ENCODE measurements around the gene SLC5A1. TPM values are rescaled to one million over a fixed set of nuclear protein-coding genes. Genes with fewer than 3 reads are reported as not detected.
"Not testable (repeated sequence)": the region's sequence is repeated elsewhere in the genome, so short reads cannot be mapped to it uniquely, and the experiment has no call there.

Gene SLC5A1
- polyA plus RNA-seq, 4 donors: 0.32 to 1.2 (median 0.44) TPM

DNA sequence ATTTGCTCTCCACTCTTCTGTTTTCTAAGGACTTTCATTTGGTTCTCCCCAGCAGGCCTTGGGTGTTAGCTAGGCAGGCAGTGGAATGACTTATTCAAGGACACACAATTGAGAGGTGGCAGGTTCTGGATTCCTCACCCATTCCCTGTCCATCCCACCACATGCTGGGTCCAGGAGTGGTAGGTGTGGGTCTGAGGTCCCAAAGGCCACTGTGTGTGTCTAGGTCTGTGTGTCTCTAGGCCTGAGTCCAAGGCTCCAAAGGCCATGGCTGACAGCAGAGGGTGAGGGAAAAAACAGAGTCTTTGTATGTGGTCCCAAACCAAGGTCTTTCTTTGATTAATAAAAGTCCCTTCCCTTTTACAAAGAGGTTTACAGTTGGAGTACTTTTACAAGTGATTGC, 40.8 kb downstream of the SLC5A1 start:
- DNase-seq (ENCODE audit: low read depth in 4 of 4, low spot score in 2 of 4): no peak

DNA sequence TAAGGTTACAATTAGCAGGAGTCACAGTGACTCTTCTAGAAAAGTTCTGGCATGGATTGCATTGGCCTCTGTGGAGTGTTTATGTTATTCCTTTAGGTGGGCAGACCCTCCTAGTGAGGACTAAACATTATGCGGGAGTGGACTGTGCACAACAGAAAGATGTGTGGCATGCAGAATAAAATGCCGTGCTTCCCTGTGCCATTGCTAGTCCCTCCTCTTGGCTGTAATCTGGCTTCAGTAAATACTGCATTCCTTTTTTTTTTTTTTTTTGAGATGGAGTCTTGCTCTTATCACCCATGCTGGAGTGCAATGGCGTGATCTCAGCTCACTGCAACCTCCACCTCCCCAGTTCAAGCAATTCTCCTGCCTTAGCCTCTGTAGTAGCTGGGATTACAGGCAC, 45.0 kb downstream of the SLC5A1 start:
- DNase-seq (ENCODE audit: low read depth in 4 of 4, low spot score in 2 of 4): no peak

DNA sequence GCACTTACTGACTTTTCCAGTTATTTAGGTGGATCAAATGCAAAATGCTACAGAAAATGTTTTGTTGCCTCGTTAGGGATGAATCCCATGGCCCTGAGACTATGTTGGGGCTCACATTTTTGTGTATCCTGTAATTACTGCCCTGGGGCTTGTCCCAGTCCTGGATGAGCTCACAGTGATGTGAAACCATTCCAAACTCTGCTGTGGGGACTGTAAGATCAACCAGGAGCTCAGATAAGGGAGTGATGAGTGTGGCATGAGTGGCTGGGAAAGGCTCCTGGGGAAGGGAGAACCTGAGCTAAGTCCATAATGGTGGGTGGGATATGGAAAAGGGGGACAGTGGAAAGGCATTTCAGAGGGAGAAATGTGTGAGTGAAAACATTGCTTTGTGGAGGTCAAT, 54.0 kb downstream of the SLC5A1 start:
- DNase-seq (ENCODE audit: low read depth in 4 of 4, low spot score in 2 of 4): no peak

- no peak for DNase-seq (ENCODE audit: low read depth in 4 of 4, low spot score in 2 of 4)
Observed at GRCh38 chr22:32097881-32098499, 54.9 kb downstream of the SLC5A1 start.

DNA sequence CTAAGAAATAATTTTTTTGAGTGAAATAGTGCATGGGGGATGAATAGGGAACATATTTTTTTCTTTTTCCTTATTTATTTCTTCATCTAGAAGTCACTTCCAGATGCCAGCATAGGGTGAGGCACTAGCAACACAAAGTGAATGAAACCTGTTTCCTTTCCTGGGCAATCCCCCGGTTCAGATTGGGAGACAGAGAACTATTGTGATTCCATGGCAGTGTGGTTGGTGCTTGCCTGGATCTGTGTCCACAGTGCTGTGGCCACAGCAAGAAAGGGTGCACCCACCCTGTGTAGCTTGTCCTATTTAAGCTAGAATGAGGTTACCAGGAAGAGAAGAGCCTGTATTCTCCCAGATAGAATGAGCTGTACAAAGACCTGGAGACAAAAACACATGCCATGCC, 57.6 kb downstream of the SLC5A1 start:
- DNase-seq (ENCODE audit: low read depth in 4 of 4, low spot score in 2 of 4): no peak

DNA sequence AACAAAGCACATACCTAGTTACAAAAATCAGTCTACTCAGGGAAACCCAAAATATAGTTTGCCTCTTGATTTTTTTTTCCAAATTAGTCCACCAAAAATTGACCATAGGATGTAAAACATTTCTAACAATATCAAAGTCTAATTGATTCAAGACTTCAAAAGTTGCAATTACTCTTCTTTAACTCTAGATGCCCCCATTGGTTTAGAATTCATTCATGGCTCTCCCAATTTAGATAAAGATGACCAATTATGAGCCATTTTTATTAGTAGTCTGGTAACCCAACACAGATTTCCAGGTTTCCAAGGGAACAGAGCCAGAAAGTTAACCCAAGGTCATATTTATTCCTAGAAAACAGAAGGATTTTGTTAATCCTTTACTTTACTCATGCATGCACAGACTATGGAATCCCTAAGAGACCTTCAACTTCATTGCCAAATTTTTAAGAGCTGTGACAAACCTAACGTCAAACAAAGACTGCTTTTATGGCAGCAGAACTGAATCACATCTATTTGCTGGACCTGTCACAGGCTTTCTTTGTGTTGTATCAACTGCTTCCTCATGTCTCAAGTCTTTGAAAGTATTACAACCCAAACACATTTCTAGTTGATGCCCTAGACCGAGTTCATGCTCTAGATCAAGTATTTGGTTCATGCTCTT, 60.7 kb downstream of the SLC5A1 start:
- no peak for DNase-seq (ENCODE audit: low read depth in 4 of 4, low spot score in 2 of 4)

DNA sequence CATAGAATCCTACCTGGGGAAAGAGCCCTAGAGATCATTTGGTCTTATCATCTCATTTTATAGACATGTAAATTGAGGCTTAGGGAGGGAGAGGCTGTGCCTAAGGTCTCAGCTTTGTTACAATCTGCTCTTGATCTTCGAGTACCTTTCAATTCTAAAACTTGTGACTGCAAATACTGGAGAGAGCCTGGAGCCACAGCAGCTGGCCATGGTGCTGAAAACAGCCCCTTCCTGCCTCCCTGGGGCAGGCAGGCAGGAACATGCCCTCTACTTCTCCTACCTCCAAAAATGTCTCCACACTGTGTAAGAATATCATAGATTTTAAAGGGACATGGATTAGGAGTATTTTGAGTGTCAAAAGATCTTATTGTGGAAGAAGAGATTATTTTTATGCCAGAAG, 63.9 kb downstream of the SLC5A1 start:
- peak in 3 of 4 donors; percentile 3 to 25 (median 3) for DNase-seq (ENCODE audit: low read depth in 4 of 4, low spot score in 2 of 4)

- no peak for DNase-seq (ENCODE audit: low read depth in 4 of 4, low spot score in 2 of 4)
Observed at GRCh38 chr22:32112380-32112779, 69.3 kb downstream of the SLC5A1 start.

GRCh38 chr22:32119568-32120235, 76.6 kb downstream of the SLC5A1 start:
- no peak for DNase-seq (ENCODE audit: low read depth in 4 of 4, low spot score in 2 of 4)

DNA sequence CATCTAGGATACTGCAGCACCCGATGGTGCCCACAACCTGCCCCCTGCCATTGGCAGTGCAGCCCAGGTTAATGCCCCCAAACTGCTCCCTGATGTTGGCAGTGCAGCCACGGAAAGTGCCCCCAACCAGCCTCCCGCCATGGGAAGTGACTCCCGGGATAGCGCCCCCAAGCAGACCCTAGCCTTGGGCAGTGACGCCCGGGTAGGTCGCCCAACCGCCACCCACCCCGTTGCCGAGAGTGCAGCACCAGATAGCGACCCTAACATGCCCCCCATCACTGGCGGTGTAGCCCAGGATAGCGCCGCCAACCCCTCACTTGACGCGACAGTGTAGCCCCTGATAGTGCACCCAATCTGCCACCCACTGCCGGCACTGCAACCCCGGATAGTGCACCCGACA, 77.5 kb downstream of the SLC5A1 start:
- DNase-seq (ENCODE audit: low read depth in 4 of 4, low spot score in 2 of 4): no peak

- DNase-seq (ENCODE audit: low read depth in 4 of 4, low spot score in 2 of 4): no peak
Observed at GRCh38 chr22:32122899-32123298, 79.8 kb downstream of the SLC5A1 start.

GRCh38 chr22:32123657-32124056, 80.6 kb downstream of the SLC5A1 start:
- no peak for DNase-seq (ENCODE audit: low read depth in 4 of 4, low spot score in 2 of 4)

DNA sequence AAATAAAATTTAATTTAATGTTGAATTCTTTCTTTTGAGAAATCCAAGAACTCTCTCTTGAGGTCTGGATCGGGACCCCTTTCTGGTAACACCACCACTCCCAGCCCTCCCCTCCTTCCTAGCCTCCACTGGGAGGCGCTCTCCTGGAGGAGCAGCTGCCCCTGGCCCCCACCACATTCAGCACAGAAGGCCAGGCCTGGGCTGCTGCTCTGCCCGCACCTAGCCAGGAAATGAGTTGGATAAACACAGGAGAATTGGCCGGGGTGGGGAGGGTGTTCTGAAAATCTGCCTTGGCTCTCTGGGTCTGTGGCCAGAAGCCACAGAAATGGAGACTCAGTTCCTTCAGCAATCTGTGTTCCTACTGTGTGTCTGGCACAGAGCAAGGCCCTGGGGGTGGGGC, 84.8 kb downstream of the SLC5A1 start:
- DNase-seq (ENCODE audit: low read depth in 4 of 4, low spot score in 2 of 4): no peak

- no peak for DNase-seq (ENCODE audit: low read depth in 4 of 4, low spot score in 2 of 4)
Observed at GRCh38 chr22:32130464-32130863, 87.4 kb downstream of the SLC5A1 start.

- DNase-seq (ENCODE audit: low read depth in 4 of 4, low spot score in 2 of 4): no peak
Observed at GRCh38 chr22:32132126-32132525, 89.1 kb downstream of the SLC5A1 start.

DNA sequence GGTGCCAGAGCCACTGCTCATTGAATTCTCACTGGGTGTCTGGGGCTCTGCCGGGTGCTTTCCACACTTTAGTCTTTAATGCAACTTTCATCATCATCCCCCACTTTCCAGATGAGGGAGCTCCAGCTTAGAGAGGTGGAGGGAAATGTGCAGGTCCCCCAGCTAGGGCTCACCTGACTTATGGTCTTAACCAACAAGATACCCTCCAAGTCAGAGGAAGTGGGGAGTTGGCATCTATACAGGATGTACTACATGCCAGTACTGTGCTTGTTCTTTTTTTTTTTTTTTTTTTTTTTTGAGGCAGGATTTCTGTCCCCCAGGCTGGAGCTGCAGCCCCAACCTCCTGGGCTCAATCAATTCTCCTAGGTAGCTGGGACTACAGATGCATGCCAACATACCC, 89.7 kb downstream of the SLC5A1 start:
- no peak for DNase-seq (ENCODE audit: low read depth in 4 of 4, low spot score in 2 of 4)

DNA sequence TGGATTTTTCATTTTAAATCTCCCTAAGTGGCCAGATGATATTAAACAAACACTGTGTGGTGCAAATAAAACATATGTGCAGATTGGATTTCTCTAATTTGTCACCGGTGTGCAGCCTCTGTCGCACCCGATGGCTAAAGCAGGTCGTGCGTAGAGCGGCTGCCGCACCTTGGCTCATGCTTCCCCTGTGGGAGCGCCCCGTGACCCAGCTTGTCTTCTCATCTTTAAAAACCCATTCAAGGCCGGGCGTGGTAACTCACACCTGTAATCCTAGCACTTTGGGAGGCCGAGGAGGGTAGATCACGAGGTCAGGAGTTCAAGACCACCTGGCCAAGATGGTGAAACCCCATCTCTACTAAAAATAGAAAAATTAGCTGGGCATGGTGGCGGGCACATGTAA, 91.7 kb downstream of the SLC5A1 start:
- not testable (repeated sequence) for DNase-seq (ENCODE audit: low read depth in 4 of 4, low spot score in 2 of 4)

DNA sequence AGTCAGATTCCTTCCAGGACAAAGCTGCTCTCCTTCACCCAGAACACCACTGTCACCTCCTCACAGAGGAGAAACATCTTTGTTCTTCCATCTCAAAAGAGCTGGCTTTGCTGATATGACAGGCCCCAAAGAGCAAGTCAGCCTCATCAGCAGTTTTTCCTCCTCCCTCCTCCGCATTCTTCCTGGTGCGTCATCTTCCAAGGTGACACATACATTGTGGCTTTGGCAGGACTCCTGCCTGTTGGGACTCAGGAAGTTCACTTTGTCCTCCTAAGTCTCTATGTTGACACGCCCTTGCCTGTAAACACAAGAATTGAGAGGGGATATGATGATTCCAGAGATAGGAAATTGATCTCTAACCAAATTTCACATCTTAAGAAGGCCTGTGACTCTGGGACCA, 92.9 kb downstream of the SLC5A1 start:
- not testable (repeated sequence) for DNase-seq (ENCODE audit: low read depth in 4 of 4, low spot score in 2 of 4)

- DNase-seq (ENCODE audit: low read depth in 4 of 4, low spot score in 2 of 4): not testable (repeated sequence)
Observed at GRCh38 chr22:32136881-32137280, 93.8 kb downstream of the SLC5A1 start.

DNA sequence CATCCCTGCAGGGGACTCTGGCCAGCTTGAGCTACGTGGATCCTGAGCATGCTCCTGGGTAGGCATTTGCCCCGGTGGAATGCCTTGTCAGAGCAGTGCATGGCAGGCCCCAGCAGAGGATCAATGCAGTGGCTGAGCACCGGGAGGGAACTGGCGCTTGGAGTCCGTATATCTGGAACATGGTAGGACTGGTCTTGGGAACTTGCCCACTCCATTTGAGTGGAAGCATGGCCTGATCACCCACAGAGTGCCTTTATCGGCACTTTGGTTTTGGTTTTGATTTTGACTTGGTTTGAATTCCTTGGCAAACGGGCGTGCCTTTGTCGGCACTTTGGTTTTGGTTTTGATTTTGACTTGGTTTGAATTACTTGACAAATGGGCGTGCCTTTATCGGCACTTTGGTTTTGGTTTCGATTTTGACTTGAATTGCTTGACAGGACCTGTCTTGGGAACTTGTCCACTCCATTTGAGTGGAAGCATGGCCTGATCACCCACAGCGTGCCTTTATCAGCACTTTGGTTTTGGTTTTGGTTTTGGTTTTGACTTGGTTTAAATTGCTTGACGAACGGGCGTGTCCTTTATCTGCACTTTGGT, 94.8 kb downstream of the SLC5A1 start:
- DNase-seq (ENCODE audit: low read depth in 4 of 4, low spot score in 2 of 4): not testable (repeated sequence)

GRCh38 chr22:32138576-32138975, 95.5 kb downstream of the SLC5A1 start:
- not testable (repeated sequence) for DNase-seq (ENCODE audit: low read depth in 4 of 4, low spot score in 2 of 4)

GRCh38 chr22:32140688-32141087, 97.6 kb downstream of the SLC5A1 start:
- not testable (repeated sequence) for DNase-seq (ENCODE audit: low read depth in 4 of 4, low spot score in 2 of 4)

Measured in left renal cortex interstitium (tissue), 4 donors.